ENCODE measurements around the gene SETD6. TPM values are rescaled to one million over a fixed set of nuclear protein-coding genes. Genes with fewer than 3 reads are reported as not detected.

Gene SETD6
- total and polyA plus RNA-seq, 2 of the 13 experiments (the other 11 are each of a cell fraction or from before 2014, with no cell fraction given): 24.0 to 25.7 TPM

- BruUV-seq (replicated peaks): no TSS peak
- no peak for ATAC-seq
- in situ Hi-C loops (cut with HindIII; ENCODE audit: extremely low pct_ligation_motif_present, low pct_unique_long_range_greater_than_20kb): no loop called here
Measured at GRCh38 chr16:58475091-58475619, 40.2 kb upstream of the SETD6 start.

More at GRCh38 chr16:58475091-58475619, 40.2 kb upstream of the SETD6 start:
- no peak for TF ChIP-seq TP53 (CRISPR knock-in tag; conservative IDR thresholded peaks at IDR 0.05)
- TF ChIP-seq, protein P1, sequence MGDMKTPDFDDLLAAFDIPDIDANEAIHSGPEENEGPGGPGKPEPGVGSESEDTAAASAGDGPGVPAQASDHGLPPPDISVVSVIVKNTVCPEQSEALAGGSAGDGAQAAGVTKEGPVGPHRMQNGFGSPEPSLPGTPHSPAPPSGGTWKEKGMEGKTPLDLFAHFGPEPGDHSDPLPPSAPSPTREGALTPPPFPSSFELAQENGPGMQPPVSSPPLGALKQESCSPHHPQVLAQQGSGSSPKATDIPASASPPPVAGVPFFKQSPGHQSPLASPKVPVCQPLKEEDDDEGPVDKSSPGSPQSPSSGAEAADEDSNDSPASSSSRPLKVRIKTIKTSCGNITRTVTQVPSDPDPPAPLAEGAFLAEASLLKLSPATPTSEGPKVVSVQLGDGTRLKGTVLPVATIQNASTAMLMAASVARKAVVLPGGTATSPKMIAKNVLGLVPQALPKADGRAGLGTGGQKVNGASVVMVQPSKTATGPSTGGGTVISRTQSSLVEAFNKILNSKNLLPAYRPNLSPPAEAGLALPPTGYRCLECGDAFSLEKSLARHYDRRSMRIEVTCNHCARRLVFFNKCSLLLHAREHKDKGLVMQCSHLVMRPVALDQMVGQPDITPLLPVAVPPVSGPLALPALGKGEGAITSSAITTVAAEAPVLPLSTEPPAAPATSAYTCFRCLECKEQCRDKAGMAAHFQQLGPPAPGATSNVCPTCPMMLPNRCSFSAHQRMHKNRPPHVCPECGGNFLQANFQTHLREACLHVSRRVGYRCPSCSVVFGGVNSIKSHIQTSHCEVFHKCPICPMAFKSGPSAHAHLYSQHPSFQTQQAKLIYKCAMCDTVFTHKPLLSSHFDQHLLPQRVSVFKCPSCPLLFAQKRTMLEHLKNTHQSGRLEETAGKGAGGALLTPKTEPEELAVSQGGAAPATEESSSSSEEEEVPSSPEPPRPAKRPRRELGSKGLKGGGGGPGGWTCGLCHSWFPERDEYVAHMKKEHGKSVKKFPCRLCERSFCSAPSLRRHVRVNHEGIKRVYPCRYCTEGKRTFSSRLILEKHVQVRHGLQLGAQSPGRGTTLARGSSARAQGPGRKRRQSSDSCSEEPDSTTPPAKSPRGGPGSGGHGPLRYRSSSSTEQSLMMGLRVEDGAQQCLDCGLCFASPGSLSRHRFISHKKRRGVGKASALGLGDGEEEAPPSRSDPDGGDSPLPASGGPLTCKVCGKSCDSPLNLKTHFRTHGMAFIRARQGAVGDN (CRISPR knock-in tag; IDR thresholded peaks at IDR 0.05): no peak
- no peak for TF ChIP-seq ETV5 (CRISPR knock-in tag; IDR thresholded peaks at IDR 0.05; ENCODE audit: borderline replicate concordance)
- TF ChIP-seq ZFP36 (IDR thresholded peaks at IDR 0.05; ENCODE audit: borderline replicate concordance, low read depth, low read length, partially characterized antibody): no peak
- TF ChIP-seq SNAI1 (CRISPR knock-in tag; IDR thresholded peaks at IDR 0.05; ENCODE audit: borderline replicate concordance): no peak
- TF ChIP-seq ZNF777 (CRISPR knock-in tag; IDR thresholded peaks at IDR 0.05): no peak
- no peak for TF ChIP-seq FOSL1 (CRISPR knock-in tag; IDR thresholded peaks at IDR 0.05; ENCODE audit: borderline replicate concordance)
- no peak for TF ChIP-seq IRX3 (CRISPR knock-in tag; IDR thresholded peaks at IDR 0.05; ENCODE audit: borderline replicate concordance, low read depth)
- TF ChIP-seq SRSF9 (IDR thresholded peaks at IDR 0.05; ENCODE audit: borderline replicate concordance, insufficient read depth, low read depth, low read length, poor library complexity, severe bottlenecking): no peak
- no peak for TF ChIP-seq HNRNPH1 (optimal IDR thresholded peaks at IDR 0.05; ENCODE audit: low read depth, low read length)
- TF ChIP-seq, protein P2, sequence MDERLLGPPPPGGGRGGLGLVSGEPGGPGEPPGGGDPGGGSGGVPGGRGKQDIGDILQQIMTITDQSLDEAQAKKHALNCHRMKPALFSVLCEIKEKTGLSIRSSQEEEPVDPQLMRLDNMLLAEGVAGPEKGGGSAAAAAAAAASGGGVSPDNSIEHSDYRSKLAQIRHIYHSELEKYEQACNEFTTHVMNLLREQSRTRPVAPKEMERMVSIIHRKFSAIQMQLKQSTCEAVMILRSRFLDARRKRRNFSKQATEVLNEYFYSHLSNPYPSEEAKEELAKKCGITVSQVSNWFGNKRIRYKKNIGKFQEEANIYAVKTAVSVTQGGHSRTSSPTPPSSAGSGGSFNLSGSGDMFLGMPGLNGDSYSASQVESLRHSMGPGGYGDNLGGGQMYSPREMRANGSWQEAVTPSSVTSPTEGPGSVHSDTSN (CRISPR knock-in tag; IDR thresholded peaks at IDR 0.05): no peak
- no peak for TF ChIP-seq GATA4 (IDR thresholded peaks at IDR 0.05; ENCODE audit: borderline replicate concordance, low read depth)
- no peaks in the 10 kb centered on the region for H4K20me1 ChIP-seq (ENCODE audit: insufficient read depth, low read length)
- H3K27ac ChIP-seq (ENCODE audit: extremely low read length, insufficient read depth, low read length): no peak overlapping the region
- no peaks in the 10 kb centered on the region for H3K36me3 ChIP-seq (replicated peaks in 1 of 2; ENCODE audit: control insufficient read depth in 1 of 2, insufficient read depth in 2 of 2, low read length in 2 of 2)
- ChIA-PET POLR2A (no interaction called here), CTCF (ENCODE audit: low intra/inter-chr PET ratio, low total read pairs) (no interaction called here)
- DNase-seq (ENCODE audit: low spot score) (no peak), FAIRE-seq (no peak)
- no peaks in the 10 kb centered on the region for H3K4me1 ChIP-seq (ENCODE audit: insufficient read depth, low read length)
- H3K27me3 ChIP-seq (ENCODE audit: control insufficient read depth in 1 of 2, insufficient read depth in 2 of 2, low read length in 2 of 2): peaks cover 1 to 38% of the 10 kb centered on the region in 2 experiments; a peak in 2 of 5 replicates
- intact Hi-C loops (cut with micrococcal nuclease; ENCODE audit: unreplicated experiment): no loop called here
- H3K9me3 ChIP-seq (ENCODE audit: low read length): no peaks in the 10 kb centered on the region
- H3K9ac ChIP-seq (ENCODE audit: insufficient read depth, low read depth, low read length): no peak overlapping the region
- H2AFZ ChIP-seq (ENCODE audit: low read length): no peak overlapping the region
- no peak overlapping the region for H3K4me3 ChIP-seq (replicated peaks in 1 of 3; ENCODE audit: insufficient read depth in 1 of 3, low read depth in 2 of 3, low read length in 3 of 3)
- WGBS (ENCODE audit: low lambda C conversion rate): 24% methylated on average over 4 of the region's 4 CpGs
- H3K4me2 ChIP-seq (ENCODE audit: low read depth, low read length): no peak overlapping the region
- H3K79me2 ChIP-seq (ENCODE audit: insufficient read depth, low read length): no peaks in the 10 kb centered on the region

Data from HepG2 (cell line).